ENCODE results near the gene B4GALNT3.

Gene B4GALNT3

DNA sequence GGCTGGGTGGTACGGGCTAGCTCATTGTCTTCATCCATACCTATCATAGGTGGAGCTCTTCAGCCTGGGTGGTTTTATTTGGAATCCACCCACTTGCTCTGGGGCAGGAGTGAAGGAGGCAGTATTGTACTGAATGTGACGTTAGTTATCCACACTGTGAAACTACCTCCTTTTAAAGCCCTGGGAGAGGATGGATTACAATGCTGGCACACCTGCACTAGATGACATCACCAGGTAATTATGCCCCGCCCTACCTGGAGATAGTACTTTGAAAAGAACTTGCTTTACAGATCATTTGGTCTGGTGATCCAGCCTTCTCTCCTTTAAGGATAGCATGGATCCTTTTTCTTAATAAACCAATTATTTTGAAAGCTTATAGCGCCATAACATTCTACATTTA lies 78.0 kb downstream of the B4GALNT3 start:
- DNase-seq (ENCODE audit: low read depth in 2 of 2, low spot score in 1 of 2): no peak

DNA sequence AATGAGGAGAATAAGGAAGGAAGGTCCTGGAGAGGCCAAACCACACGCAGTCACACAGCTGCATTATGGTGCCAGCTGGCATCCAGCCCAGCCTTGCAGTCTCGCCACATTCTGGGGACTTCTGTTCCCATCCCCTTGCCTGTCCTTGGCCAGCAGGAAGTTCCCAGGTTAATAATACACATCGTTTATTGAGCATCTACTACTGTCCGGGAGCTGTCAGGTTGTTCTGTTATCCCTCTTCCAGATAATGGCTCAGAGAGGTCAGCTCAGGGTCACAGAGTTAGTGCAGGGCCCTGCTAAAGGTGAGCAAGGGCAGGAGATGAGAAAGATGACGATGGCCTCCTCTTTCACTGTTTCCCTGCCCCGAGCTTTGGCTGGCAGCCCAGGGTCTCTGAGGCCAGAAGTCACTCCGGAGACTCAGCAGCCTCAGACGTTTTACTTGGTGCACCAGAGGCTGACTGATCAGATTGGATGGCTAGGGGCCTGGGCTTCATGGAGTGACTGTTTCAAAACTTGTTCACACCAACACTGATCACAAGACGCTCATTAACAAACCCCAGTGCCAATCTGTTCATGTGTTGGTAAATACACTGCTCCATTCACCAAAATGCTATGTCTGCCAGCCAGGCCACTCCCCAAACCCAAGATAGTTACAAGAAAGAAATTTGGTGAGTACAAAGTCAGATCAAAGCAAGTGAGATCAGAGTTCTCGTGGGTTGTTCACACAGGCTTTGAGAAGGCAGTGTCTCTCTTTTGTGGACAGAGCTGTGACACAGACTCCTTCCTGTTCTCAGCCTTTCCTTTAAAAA lies 79.2 kb downstream of the B4GALNT3 start:
- DNase-seq (ENCODE audit: low read depth in 2 of 2, low spot score in 1 of 2): peak in 1 of 2 donors; percentile 17

- DNase-seq (ENCODE audit: low read depth in 2 of 2, low spot score in 1 of 2): no peak
Observed at GRCh38 chr12:539540-540310, 80.0 kb downstream of the B4GALNT3 start.

DNA sequence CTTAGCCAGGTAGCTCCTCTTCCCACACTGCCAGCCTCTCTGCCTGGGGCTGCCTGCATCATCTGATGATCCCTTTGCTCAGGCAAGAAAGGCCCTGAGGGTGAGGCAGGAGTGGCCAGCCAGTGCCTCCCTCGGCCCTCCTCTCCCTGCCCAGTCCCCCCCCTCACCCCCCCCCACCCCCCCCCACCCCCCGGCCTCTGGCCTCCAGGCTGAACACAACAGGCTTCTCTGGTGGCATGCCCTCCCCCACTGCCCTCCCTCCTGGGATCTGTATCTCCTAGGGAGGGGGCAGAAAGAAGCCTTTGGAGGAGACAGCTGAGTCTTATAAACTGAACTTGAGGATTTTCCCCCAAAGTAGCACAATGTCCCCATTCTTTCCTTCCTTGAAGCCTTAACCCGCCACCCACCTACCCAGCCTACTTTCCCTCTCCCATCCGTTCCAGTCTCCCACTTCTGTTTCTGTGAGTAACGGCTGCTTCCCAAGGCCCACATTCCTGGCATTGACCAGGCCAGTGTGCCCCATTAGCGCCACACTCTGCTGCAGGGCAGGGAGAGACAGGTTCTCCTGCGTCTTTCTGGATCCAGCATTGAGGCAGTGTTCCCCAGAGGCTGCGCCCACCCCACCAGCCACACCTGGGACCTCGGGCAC lies 82.1 kb downstream of the B4GALNT3 start:
- DNase-seq (ENCODE audit: low read depth in 2 of 2, low spot score in 1 of 2): no peak

DNA sequence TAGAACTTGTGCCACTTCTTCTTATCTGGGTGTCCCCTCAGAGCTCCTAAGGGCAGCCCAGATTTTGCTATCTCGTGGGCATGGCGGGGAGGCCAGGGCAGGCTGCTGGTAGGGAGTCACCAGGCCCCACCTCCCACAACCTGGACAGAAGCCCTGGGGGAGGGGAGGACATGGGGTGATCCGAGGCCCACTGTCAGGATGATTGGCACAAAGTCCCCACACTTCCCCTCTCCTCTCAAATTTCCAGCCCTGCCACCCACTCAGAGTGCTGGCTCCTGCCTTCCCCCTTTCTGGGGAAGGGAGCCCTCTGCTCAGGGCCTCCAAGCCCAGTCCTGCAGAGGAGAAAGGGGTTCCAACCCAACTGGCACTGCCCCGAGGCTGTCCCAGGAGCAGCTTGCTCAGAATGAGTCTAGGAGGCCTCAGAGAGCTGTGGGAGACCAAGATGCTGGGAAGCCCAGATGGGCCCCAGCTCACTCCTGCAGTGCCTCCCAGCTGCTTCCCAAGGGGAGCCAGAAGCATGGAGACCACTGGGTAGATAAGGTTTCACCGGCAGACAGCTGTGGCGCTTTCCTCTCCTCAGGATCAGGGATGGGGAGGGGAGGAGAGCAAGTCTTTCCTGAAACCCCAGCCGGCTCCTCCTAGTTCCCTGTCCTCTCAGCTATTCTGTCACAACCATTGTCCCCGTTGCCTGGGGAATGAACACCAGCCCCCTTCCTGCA lies 82.8 kb downstream of the B4GALNT3 start:
- DNase-seq (ENCODE audit: low read depth in 2 of 2, low spot score in 1 of 2): no peak

DNA sequence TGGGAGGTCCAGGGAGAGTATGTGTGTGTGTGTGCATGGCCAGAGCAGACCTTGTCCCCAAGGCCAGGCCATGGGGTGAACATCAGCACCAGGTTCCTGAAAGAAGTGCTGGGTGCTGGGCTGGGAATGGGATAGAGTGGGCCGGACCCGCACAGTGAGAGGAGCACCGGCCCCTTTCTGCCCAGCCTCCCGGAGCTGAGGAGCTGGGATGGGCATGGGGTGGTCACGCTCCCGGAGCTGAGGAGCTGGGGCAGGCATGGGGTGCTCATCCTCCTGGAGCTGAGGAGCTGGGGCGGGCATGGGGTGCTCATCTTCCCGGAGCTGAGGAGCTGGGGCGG lies 83.3 kb downstream of the B4GALNT3 start:
- no peak for DNase-seq (ENCODE audit: low read depth in 2 of 2, low spot score in 1 of 2)

GRCh38 chr12:544142-544541 lies 84.4 kb downstream of the B4GALNT3 start:
- DNase-seq (ENCODE audit: low read depth in 2 of 2, low spot score in 1 of 2): no peak

- DNase-seq (ENCODE audit: low read depth in 2 of 2, low spot score in 1 of 2): no peak
Observed at GRCh38 chr12:544941-545635, 85.3 kb downstream of the B4GALNT3 start.

- DNase-seq (ENCODE audit: low read depth in 2 of 2, low spot score in 1 of 2): no peak
Observed at GRCh38 chr12:545835-546234, 86.1 kb downstream of the B4GALNT3 start.

DNA sequence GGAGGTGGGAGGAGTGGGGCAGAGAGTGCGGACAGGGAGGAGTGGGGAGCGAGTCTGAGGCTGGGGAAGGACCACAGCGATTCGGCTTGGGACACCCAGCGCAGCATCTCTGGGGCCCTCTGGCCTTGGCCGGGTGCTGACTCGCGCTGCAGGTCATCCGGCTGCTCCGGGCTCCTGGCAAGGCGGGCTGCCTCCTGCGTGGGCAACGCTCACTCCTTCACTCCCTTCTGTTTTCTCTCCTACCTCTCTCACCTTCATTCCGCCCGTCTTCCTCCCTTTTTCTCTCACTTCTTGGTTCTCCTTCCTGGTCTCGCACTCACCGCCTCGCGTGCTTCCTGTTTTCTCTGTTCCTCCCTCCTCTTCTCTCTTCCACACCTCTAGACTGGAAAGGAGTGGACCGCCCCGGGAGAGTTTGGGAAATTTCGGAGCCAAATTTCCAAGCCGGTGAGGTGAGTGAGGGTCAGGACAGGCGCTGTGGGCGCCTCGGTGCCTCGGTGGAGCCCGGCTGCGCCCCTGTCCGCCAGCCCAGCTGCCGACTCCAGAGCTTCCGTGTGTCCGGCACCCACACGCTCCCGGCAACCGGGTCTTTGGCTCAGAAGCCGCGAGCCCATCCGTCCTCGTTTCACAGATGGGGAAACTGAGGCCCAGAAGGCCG lies 86.7 kb downstream of the B4GALNT3 start:
- no peak for DNase-seq (ENCODE audit: low read depth in 2 of 2, low spot score in 1 of 2)

DNA sequence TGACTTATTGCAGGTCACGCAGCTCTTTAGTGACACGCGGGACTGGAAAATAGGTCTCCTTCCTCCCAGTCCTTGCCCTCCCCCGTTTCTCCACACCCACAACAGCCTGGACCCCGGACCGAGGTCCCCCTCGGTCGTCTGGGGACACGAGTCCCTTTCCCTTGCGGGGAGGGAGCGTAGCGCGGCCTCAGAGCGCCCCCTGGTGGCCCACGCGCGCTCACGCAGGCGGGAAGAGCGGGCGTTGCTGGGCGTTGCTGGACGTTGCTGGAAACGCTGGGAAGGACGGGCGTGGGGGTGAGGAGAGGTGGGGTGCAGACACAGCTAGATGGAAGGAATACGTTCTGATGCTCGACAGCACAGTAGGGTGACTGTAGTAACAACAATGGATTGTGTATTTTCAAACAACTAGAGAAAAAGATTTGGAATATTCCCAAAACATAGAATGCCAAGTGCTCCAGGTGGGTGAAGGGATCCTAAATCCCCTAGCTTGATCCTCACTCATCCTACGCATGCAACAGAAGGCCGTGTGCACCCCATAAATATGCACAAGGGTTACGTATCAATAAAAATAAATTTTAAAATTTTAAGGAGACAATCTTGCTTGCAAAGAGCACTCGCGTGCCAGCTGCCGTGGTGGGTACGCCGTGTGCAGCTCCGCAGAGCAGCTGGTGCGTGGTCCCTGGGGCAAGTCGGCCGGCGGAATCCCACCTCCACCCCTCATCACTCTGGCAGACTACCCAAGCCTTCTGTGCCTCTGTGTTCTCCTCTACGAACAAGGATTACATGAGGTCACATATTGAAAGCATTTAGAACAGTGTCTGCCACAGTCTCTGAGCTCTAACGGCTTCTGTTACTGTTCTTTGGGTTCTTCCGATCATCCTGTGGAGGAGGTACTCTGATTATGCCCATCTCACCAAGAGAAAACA lies 87.4 kb downstream of the B4GALNT3 start:
- DNase-seq (ENCODE audit: low read depth in 2 of 2, low spot score in 1 of 2): peak; percentile 34 to 42

DNA sequence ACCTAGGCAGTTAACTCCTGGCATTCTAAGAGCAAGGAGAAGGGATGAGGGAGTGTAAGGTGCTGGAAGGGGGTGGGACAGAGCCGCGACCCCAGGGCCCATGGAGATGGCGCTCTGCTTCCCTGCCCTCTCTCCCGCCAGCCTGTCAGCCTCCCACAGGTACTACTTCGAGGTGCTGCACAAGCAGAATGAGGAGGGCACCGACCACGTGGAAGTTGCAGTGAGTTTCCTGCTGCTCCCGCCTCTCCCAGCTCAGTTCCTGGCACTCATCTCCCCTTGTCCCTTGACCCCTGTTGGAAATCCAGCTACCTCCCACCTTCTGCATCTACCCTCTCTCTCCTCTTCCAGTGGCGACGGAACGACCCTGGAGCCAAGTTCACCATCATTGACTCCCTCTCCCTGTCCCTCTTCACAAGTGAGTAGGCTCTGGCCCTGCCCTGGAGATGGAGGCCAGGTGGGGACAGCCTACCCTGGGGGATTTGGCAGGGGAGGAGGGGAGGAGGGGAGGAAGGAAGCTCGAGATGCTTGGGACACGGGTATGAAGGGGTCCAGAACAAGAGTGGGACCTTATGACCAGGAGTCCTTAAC lies 88.2 kb downstream of the B4GALNT3 start:
- no peak for DNase-seq (ENCODE audit: low read depth in 2 of 2, low spot score in 1 of 2)

- no peak for DNase-seq (ENCODE audit: low read depth in 2 of 2, low spot score in 1 of 2)
Observed at GRCh38 chr12:549476-550082, 89.8 kb downstream of the B4GALNT3 start.

DNA sequence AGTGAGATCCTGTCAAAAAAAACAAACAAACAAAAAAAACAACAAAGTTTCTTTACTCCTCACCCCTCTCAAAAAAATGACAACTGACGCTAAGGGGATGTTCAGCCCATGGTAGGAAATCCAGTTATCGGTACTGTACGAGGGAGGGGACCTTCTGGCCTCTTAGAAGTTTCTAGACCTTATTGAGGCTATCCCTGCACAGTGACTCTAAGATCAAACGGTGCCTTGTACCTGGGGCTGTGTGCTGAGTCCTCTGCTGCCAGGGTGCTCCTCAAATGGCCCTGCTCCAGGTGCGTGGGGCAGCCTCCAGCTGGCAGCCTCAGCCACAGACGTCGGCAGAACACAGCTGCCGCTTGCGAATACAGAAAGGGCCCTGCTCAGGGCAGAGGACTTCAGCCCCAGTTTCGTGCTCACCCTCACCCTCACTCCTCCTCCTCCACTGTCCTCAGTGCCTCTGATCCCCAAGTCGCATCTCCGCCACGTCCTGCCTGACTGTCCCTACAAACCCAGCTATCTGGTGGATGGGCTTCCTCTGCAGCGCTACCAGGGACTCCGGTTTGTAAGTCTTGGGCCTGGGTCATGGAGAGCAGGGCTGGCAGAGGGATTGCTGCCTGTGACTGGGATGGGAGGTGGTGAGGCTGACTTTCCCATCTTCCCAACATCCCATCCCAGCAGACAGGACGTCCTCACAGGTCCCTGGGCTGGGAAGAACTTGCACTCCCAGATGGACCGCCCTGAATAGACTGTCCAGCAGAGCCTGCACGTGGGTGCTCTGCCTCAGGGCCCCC lies 90.9 kb downstream of the B4GALNT3 start:
- DNase-seq (ENCODE audit: low read depth in 2 of 2, low spot score in 1 of 2): no peak

DNA sequence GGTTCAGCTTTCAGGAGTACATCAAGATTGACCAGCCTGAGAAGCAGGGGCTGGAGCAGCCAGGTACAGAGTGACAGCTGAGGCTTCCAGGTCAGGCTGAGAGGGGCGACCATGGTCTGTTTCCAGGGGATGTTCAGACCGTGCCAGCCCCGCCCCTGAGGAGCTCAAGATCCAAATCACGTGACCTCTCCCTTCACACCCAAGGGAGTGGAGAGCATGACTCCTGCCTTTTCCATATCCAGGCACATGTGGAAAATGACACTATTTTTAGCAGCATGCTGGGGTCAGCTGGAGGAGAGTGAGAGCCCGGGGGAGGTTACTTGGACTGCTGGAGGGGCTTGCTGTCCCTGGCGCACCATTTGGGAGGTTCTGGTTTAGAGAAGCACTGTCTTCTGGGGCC lies 92.7 kb downstream of the B4GALNT3 start:
- no peak for DNase-seq (ENCODE audit: low read depth in 2 of 2, low spot score in 1 of 2)

DNA sequence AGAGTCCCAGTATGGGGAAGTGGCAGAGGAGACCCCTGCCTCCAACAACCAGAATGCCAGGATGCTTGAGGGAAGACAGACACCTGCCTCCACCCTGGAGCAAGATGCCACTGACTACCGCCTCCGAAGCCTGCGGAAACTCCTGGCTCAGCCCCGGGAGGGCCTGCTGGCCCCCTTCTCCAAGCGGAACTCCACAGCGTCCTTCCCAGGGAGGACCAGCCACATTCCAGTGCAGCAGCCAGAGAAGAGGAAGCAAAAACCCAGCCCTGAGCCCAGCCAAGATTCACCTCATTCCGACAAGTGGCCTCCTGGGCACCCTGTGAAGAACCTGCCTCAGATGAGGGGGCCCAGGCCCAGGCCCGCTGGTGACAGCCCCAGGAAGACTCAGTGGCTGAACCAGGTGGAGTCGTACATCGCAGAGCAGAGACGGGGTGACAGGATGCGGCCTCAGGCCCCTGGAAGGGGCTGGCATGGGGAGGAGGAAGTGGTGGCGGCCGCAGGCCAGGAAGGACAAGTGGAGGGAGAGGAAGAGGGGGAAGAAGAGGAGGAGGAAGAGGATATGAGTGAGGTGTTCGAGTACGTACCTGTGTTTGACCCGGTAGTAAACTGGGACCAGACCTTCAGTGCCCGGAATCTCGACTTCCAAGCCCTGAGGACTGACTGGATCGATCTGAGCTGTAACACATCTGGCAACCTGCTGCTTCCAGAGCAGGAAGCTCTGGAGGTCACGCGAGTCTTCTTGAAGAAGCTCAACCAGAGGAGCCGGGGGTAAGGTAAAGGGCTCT lies 93.7 kb downstream of the B4GALNT3 start:
- no peak for DNase-seq (ENCODE audit: low read depth in 2 of 2, low spot score in 1 of 2)

DNA sequence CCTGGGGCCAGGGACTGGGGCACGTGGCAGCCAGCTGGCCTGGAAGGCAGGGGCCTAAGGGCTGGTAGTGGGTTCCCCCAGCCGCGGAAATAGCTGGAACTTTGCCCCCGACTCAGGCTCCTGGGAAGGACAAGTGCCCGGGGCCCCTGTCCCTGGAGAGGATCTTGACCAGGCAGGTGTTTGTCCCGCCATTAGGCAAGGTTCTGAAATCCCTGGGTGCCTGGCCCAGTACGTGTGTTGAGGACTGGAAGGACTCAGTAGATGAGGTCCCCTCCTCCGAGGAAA lies 94.2 kb downstream of the B4GALNT3 start:
- DNase-seq (ENCODE audit: low read depth in 2 of 2, low spot score in 1 of 2): no peak

Measured in stimulated activated CD8-positive, alpha-beta memory T cell treated with anti-CD3 and anti-CD28 coated beads, Interleukin-4, amount 100 ng/mL, for 4 hours (primary cell).